ENCODE data around the gene PDE4D.

- TF ChIP-seq EZH2 (IDR thresholded peaks at IDR 0.05; ENCODE audit: insufficient read depth, poor library complexity, severe bottlenecking), result no peak
- TF ChIP-seq EZH2phosphoT487 (IDR thresholded peaks at IDR 0.05; ENCODE audit: insufficient read depth, low read depth), result no peak
Measured at GRCh38 chr5:59487772-59488729, 405.5 kb downstream of the PDE4D start.

Measured in GM23248 (cell line).